ENCODE data around the gene DOC2A. TPM values are rescaled to one million over a fixed set of nuclear protein-coding genes. Genes with fewer than 3 reads are reported as not detected.
A peak's percentile ranks its signal among the peaks of the same experiment; 100 is the strongest.

The DOC2A gene
- total RNA-seq, 2 donors from 2014 or later, result 3.0 to 6.4 TPM

DNA sequence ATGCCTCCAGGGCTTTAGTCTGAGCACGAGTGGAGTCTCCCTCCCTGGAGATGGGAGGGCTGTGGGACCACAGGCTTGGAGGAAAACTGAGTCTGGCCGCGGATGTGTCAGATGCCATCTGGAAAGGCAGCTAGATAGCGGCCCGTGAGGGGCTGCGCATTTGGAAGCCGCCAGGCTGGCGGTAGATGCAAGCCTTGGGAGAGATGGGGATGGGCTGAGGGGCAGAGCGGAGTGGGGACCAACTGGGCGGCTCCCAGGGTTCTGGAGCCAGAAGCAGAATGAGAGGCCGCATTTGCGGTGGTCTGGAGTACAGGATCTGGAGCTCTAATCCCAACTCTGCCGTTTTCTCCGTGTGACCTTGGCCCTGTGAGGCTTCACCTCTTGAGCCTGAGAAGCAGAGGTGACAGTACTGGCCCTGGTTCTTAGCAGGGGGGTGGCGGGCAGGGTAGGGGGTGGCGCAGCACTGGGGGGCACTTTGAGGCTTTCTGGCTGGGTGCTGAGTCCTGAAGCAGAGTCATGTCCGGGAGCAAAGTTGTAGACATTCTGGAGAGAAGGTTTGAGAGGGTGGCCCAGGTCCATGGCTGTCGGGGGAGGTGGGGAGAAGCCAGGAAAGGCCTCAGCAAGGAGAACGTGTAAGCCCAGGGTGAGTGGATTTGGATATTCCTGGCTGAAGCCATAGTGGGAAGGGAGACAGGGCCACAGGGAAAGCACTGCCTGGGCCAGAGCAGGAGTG lies 8.0 kb downstream of the DOC2A start:
- Histone ChIP-seq H3K4me3 (no peak overlapping the region), H3K27ac (no peak overlapping the region), H3K27me3 (replicated peaks; ENCODE audit: insufficient read depth) (no peaks in the 10 kb centered on the region), H3K36me3 (no peaks in the 10 kb centered on the region), H3K4me1 (replicated peaks) (no peaks in the 10 kb centered on the region), H3K9me3 (no peaks in the 10 kb centered on the region)
- no peak for DNase-seq (ENCODE audit: low spot score)
- TF ChIP-seq POLR2A (IDR thresholded peaks at IDR 0.05) (no peak), POLR2AphosphoS5 (IDR thresholded peaks at IDR 0.05) (no peak)
- TF ChIP-seq, protein P1, sequence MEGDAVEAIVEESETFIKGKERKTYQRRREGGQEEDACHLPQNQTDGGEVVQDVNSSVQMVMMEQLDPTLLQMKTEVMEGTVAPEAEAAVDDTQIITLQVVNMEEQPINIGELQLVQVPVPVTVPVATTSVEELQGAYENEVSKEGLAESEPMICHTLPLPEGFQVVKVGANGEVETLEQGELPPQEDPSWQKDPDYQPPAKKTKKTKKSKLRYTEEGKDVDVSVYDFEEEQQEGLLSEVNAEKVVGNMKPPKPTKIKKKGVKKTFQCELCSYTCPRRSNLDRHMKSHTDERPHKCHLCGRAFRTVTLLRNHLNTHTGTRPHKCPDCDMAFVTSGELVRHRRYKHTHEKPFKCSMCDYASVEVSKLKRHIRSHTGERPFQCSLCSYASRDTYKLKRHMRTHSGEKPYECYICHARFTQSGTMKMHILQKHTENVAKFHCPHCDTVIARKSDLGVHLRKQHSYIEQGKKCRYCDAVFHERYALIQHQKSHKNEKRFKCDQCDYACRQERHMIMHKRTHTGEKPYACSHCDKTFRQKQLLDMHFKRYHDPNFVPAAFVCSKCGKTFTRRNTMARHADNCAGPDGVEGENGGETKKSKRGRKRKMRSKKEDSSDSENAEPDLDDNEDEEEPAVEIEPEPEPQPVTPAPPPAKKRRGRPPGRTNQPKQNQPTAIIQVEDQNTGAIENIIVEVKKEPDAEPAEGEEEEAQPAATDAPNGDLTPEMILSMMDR (IDR thresholded peaks at IDR 0.05), result no peak
- intact Hi-C loops (cut with DNase I), result loop anchor here (5.0 kb wide), 1 partner anchor 140 kb away; the partner anchor contains the start of gene CDIPT
- 82% methylated on average over 19 of the region's 19 CpGs for WGBS

DNA sequence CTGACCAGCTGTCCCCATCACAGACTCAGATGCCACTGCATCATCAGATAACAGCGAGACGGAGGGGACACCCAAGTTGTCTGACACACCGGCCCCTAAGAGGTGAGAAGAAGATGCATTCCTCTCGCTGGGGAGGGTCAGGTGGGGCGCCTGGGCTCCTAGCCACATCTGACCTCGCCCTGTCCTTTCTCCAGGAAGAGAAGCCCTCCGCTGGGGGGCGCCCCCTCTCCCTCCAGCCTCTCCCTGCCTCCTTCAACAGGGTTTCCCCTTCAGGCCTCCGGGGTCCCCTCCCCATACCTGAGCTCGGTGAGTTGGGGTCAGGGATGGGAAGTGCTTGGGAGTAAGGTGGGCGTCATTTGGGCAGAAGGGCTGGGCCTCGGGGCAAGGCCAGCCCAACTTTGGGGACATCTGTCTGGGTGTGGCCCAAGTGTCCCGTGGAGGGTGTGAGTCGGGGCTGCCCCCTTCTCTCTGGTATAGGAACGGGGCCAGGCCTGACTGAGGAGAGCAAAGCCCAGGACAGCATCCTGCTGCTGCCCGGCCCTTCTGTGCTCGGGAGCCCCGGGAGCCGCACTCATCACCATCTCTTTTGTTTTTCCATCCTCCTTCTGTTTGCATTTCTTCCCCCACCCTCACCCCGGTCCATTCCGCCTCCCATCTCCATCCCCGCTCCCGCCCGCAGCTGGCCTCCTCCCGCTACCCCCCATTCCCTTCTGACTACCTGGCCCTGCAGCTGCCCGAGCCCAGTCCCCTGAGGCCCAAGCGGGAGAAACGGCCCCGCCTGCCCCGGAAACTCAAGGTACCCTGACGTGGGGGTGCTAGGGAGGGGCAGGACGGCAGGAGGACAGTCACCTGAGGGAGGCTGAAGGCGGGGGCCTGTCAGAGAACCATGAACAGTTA lies 9.8 kb downstream of the DOC2A start:
- no peak for DNase-seq (ENCODE audit: low spot score)
- WGBS, result 81% methylated on average over 33 of the region's 33 CpGs
- H3K9me3 ChIP-seq, result no peaks in the 10 kb centered on the region
- no peak for TF ChIP-seq POLR2A (IDR thresholded peaks at IDR 0.05)
- no peak for TF ChIP-seq POLR2AphosphoS5 (IDR thresholded peaks at IDR 0.05)
- TF ChIP-seq, protein P1 (IDR thresholded peaks at IDR 0.05), result no peak
- H3K4me3 ChIP-seq, result no peak overlapping the region
- no peak overlapping the region for H3K27ac ChIP-seq
- H3K36me3 ChIP-seq, result no peaks in the 10 kb centered on the region
- intact Hi-C loops (cut with DNase I), result loop anchor here (5.0 kb wide), 1 partner anchor 139 kb away; the partner anchor contains the start of gene CDIPT
- H3K4me1 ChIP-seq (replicated peaks), result peaks cover 5% of the 10 kb centered on the region
- H3K27me3 ChIP-seq (replicated peaks; ENCODE audit: insufficient read depth), result no peaks in the 10 kb centered on the region

DNA sequence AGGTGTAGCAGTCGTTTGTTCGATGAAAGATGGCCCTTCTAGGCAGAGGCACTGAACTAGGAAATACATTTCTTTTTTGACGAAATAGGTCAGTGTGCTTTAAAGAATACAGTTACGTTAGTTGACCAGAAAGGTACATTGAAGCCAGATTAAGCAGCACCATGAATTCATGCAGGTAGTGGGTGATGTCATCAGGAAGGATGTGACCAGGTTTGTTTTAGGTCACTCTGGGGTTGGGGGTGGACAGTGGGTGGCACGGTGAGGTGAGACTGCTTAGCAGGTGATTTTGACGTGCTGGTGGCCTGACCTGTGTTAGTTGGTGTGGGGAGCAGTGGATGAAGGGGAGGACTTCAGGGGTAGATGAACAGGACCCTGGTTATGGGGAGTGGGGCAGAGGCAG lies 11.2 kb downstream of the DOC2A start:
- Histone ChIP-seq H3K27ac (no peak overlapping the region), H3K4me1 (replicated peaks) (peaks cover 6% of the 10 kb centered on the region), H3K36me3 (no peaks in the 10 kb centered on the region), H3K4me3 (no peak overlapping the region), H3K27me3 (replicated peaks; ENCODE audit: insufficient read depth) (no peaks in the 10 kb centered on the region), H3K9me3 (no peaks in the 10 kb centered on the region)
- intact Hi-C loops (cut with DNase I), result loop anchor here (5.0 to 10.0 kb wide), 3 partner anchors 75 to 187 kb away; partner anchors contain the start of genes CDIPT, KCTD13 and PRRT2
- 87% methylated on average over 6 of the region's 6 CpGs for whole genome bisulfite sequencing
- TF ChIP-seq, protein P1 (IDR thresholded peaks at IDR 0.05), result no peak
- TF ChIP-seq POLR2AphosphoS5 (IDR thresholded peaks at IDR 0.05) (no peak), POLR2A (IDR thresholded peaks at IDR 0.05) (no peak)
- no peak for DNase-seq (ENCODE audit: low spot score)

DNA sequence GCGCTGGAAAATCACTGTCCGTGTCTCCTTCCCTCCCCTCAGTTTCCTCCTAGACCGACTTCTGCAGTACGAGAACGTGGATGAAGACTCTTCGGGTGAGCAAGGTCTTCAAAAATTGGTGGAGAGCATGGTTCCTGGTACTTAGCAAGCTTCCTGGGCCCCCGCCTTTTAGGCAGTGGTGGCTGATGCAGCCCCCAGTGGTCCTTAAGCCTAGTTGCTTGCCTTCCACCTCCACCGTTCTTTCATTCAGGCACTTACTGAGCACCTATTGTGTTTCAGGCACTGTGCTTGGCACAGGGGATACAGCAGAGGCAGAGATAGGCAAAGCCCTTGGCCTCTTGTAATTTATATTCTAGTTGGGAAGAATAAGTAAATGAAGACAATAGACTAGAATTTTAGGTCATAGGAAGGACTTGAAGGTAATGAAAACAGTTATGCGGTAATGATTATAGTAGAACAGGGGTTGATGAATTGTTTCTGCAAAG lies 14.0 kb downstream of the DOC2A start:
- Histone ChIP-seq H3K4me1 (replicated peaks) (peaks cover 10% of the 10 kb centered on the region), H3K9me3 (no peaks in the 10 kb centered on the region), H3K27me3 (replicated peaks; ENCODE audit: insufficient read depth) (no peaks in the 10 kb centered on the region), H3K36me3 (no peaks in the 10 kb centered on the region), H3K27ac (peak overlapping the region in 1 of 2 donors; percentile 95), H3K4me3 (peak overlapping the region; percentile 68 to 78)
- DNase-seq (ENCODE audit: low spot score), result no peak
- WGBS, result 20% methylated on average over 9 of the region's 9 CpGs
- intact Hi-C loops (cut with DNase I), result loop anchor here (5.0 to 10.0 kb wide), 2 partner anchors 72 to 185 kb away; partner anchors contain the start of genes KCTD13 and PRRT2
- no peak for TF ChIP-seq POLR2A (IDR thresholded peaks at IDR 0.05)
- TF ChIP-seq, protein P1 (IDR thresholded peaks at IDR 0.05), result no peak
- TF ChIP-seq POLR2AphosphoS5 (IDR thresholded peaks at IDR 0.05), result no peak
